Inflammatory macrophage treated with lipopolysaccharide for 1 hour (primary cell): ENCODE data around the gene PSME1.

Experiments
- DNase-seq, 2 donors: peaks; one replicate each; pipeline ENCODE4 v3.0.0-alpha.2; 2020 to 2022

Gene PSME1

GRCh38 chr14:24105609-24106239 is 30.3 kb upstream of the PSME1 start:
- DNase-seq: peak in 1 of 2 donors; percentile 59

- DNase-seq: no peak
Observed at GRCh38 chr14:24106672-24107271, 29.2 kb upstream of the PSME1 start.

GRCh38 chr14:24108336-24108874 is 27.6 kb upstream of the PSME1 start:
- no peak for DNase-seq

GRCh38 chr14:24110060-24110459 is 25.9 kb upstream of the PSME1 start:
- DNase-seq: no peak

- no peak for DNase-seq
Observed at GRCh38 chr14:24110523-24110922, 25.5 kb upstream of the PSME1 start.

GRCh38 chr14:24113379-24113800 is 22.6 kb upstream of the PSME1 start:
- peak in 1 of 2 donors; percentile 35 for DNase-seq

- DNase-seq: peak; percentile 91 to 97
Observed at GRCh38 chr14:24113801-24114531, 22.0 kb upstream of the PSME1 start.

- DNase-seq: peak; percentile 99 to 100
Observed at GRCh38 chr14:24114532-24115421, 21.2 kb upstream of the PSME1 start, which contains the start of the genes DCAF11 and NRL. DCAF11 (plus strand) TSS chr14:24114777; CDS start chr14:24115595, 818 bp downstream. NRL (minus strand) TSS chr14:24114949; CDS start chr14:24082848, 32,101 bp downstream.

- DNase-seq: no peak
Observed at GRCh38 chr14:24115422-24116127, 20.4 kb upstream of the PSME1 start.

GRCh38 chr14:24116128-24116814 is 19.7 kb upstream of the PSME1 start:
- DNase-seq: no peak

- DNase-seq: no peak
Observed at GRCh38 chr14:24117179-24117578, 18.8 kb upstream of the PSME1 start.

GRCh38 chr14:24119691-24120090 is 16.3 kb upstream of the PSME1 start:
- no peak for DNase-seq

- DNase-seq: no peak
Observed at GRCh38 chr14:24121210-24121609, 14.8 kb upstream of the PSME1 start.

GRCh38 chr14:24122416-24122815 is 13.6 kb upstream of the PSME1 start:
- no peak for DNase-seq

GRCh38 chr14:24122898-24123297 is 13.1 kb upstream of the PSME1 start:
- no peak for DNase-seq

- DNase-seq: no peak
Observed at GRCh38 chr14:24123424-24124417, 12.3 kb upstream of the PSME1 start.

- no peak for DNase-seq
Observed at GRCh38 chr14:24126939-24127338, 9.1 kb upstream of the PSME1 start.

GRCh38 chr14:24127673-24128072 is 8.3 kb upstream of the PSME1 start:
- no peak for DNase-seq

GRCh38 chr14:24129410-24129998 is 6.5 kb upstream of the PSME1 start:
- DNase-seq: no peak

GRCh38 chr14:24130380-24130716 is 5.6 kb upstream of the PSME1 start, which contains the start of gene FITM1:
FITM1 (plus strand) TSS chr14:24130659; CDS start chr14:24131564, 905 bp downstream.
- no peak for DNase-seq
